Medulla oblongata (tissue), 1 donor: ENCODE measurements around the gene RPS27A.
"Not testable (repeated sequence)": the region's sequence is repeated elsewhere in the genome, so short reads cannot be mapped to it uniquely, and the experiment has no call there.

Source experiments
- DNase-seq: peaks from one replicate; pipeline ENCODE4 v3.0.0-alpha.2; 2015; ENCODE audit errors: extremely low spot score

The RPS27A gene

GRCh38 chr2:55232084-55232862 is at the start of gene RPS27A, which contains the start of gene CLHC1:
Gene RPS27A (plus strand): TSS chr2:55232688. CDS start chr2:55232825, 137 bp downstream.
Gene CLHC1 (minus strand): TSS chr2:55232293. CDS start chr2:55222411, 9,882 bp downstream.
- DNase-seq = peak; percentile 98

DNA sequence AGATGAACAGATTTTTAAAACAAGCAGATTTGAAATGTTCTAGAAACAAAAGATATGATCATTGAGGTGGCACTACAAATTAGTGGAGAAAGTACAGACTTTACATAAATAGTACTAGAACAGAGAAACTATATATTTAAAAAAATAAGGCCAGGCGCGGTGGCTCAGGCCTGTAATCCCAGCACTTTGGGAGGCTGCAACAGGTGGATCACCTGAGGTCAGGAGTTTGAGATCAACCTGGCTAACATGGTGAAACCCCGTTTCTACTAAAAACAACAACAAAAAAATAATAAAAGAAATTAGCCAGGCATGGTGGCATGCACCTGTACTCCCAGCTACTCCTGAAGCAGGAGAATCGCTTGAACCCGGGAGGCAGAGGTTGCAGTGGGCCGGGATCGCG is 45.7 kb upstream of the RPS27A start:
- DNase-seq = not testable (repeated sequence)

DNA sequence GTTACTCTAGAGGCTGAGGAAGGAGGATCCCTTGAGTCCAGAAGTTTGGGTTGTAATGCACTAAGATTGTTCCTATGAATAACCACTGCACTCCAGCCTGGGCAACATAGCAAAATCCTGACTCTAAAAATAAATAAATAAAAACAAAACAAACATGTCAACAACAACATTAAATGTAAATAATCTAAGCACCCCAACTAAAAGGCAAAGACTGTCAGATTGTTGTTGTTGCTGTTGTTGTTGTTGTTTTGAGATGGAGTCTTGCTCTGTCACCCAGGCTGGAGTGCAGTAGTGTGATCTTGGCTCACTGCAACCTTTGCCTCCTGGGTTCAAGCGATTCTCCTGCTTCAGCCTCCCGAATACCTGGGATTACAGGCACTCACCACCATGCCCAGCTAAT is 40.6 kb upstream of the RPS27A start:
- DNase-seq = not testable (repeated sequence)

DNA sequence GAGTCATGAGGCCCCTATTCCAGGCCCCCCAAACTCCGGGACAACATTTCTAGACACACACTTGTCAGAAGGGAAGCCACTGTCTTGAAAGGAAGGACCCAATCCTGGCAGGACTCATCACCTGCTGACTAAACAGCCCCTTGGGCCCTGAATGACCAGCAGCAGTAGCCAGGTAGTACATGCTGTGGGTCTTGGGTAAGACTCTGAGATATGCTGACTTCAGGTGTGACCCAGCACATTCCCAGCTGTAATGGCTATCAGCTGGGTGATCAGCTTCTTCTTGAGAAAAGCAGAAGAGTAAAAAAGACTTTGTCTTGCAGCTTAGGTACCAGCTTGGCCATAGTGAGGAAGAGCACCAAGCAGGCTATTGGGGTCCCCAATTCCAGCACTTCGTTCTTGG is 36.0 kb upstream of the RPS27A start:
- DNase-seq = no peak

DNA sequence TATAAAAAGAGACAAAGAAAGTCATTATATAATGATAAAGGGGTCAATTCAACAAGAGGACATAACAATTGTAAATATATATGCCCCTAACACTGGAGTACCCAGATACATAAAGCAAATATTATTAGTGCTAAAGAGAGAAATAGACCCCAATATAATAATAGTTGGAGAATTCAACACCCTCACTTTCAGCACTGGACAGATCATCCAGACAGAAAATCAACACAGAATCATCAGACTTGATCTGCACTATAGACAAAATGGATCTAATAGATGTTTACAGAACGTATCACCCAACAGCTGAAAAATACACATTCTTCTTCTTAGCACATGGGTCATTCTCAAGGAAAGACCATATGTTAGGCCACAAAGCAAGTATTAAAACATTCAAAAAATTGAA is 32.1 kb upstream of the RPS27A start:
- no peak for DNase-seq

DNA sequence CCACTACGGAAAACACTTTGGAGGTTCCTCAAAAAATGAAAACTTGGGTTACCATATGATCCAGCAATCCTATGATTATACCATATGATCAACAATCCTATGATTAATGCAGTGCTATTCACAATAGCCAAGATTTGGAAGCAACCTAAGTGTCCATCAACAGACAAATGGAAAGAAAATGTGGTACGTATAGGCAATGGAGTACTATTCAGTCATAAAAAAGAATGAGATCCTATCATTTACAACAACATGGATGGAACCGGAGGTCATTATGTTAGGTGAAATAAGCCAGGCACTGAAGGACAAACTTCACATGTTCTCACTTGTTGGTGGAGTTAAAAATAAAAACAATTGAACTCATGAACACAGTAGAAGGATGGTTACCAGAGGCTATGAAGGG is 28.0 kb upstream of the RPS27A start:
- DNase-seq = no peak

GRCh38 chr2:55204950-55205349 is 27.5 kb upstream of the RPS27A start:
- DNase-seq = no peak

GRCh38 chr2:55213822-55214221 is 18.7 kb upstream of the RPS27A start:
- no peak for DNase-seq

DNA sequence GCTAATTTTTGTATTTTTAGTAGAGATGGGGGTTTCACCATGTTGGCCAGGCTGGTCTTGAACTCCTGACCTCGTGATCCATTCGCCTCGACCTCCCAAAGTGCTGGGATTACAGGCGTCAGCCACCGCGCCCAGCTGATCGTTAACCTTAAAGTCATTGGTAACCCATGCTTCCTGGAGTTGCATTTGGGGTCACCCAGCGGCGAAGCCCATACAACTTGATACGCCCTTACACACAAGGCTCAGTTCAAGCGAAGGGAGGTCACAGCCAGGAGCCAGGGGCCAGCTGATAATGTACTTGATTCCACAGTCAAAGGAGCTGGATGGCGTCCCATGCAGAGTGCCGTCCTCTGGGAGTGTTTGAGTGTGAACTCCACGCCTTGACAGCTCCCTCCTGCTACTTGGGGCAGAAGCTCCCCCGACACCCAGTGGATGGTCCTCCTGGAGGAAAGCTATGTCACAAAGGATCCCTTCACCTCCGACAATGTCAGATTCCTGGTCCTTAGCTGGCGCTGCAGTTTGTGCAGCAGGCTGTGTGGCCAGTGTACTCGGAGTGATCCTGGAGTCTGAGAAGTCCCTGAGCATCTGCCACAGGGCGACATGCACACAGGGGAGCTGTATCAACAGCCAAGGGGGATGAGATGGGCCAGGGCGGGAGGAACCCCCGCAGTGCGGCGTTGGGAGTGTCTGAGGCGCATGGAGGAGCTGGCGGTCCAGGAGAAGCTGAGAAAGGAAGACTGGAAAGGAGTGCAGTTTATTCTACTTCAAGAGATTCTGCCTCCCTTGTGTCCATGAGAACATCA is 8.3 kb upstream of the RPS27A start:
- no peak for DNase-seq

DNA sequence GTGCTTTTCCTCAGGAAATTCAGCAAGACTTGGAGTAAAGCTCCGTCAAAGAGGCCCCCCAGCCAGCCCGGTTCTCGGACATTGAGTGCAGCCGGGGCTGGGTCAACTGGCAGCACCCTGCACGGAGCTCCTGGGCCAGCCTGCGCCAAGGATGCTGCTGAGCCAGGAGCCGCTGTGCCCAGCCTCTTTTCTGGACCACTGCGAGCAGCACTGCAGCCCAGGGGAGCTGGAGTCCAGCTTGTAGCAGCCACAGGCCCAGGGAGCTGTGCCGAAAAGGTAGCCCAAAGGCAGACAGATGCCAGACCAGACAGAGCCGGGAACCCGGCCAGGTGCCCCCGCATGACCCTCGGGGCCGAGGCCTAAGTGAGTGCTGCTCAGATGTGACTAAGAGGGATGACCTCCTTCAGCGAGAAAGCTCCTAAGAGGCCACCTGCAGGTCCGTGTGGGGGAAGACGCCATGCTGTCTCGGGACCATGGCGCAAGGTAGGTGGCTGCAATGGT is 7.7 kb upstream of the RPS27A start:
- no peak for DNase-seq

DNA sequence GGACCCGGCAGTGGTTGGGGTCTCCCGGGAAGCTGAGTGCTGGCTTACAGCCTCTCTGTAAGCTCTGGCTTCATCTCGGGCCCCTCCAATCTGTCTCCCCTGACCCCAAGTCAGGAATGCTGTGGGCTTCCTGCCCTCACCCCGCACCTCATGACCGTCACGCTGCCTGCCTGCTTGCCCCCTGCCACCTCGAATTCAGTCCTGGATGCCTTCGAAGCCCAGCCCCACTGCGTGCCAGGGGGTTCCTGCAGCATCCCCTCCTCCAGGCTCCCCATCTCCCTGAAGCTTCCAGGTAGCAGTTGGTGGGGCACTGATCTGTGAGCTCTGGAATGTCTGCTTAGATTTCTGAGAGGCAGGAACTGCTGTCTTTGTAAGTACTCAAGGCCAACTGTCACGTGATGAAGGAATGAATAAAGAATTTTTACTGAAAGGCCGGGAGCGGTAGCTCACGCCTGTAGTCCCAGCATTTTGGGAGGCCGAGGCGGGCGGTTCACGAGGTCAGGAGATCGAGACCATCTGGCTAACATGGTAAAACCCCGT is 6.9 kb upstream of the RPS27A start:
- no peak for DNase-seq

GRCh38 chr2:55227437-55228225 is 4.9 kb upstream of the RPS27A start:
- peak; percentile 21 for DNase-seq

DNA sequence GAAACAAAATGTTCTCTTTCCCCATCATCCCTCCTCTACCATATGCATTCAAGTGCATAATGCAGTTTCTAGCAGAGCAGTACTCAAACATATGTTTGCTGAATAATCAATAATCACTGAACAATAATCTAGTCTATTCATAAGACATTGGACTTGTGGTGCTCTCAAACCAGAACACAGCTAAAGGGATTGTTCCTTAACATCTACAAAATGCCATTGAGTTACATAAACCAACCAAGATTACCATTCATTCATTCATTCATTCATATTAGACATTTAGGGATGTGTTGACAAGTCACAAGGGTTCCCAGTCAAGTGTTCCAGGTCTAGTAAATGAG is 4.3 kb upstream of the RPS27A start:
- no peak for DNase-seq

DNA sequence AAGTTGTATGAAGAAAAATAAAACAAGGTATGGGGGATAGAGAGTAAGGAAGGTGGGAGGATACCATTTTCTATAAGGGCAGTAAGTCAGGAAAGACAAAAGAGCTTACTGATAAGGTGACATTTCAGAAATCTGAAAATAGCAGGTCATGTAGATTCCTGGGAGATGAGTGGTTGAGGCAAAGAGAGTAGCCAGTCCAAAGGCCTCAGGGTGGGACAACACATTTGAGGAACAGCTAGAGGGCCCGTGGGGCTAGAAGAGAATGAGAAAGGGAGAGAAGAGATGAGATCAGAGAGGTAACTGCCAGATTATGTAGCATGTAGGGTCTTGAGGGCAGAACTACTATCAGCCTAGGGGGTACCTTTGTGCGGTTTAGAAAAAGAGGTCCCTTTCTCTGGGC is 3.3 kb upstream of the RPS27A start:
- no peak for DNase-seq

- no peak for DNase-seq
Observed at GRCh38 chr2:55230551-55230950, 1.9 kb upstream of the RPS27A start.

- DNase-seq = no peak
Observed at GRCh38 chr2:55231546-55232083, 873 bp upstream of the RPS27A start.

GRCh38 chr2:55232863-55233657 is 572 bp downstream of the RPS27A start:
- peak; percentile 17 for DNase-seq

DNA sequence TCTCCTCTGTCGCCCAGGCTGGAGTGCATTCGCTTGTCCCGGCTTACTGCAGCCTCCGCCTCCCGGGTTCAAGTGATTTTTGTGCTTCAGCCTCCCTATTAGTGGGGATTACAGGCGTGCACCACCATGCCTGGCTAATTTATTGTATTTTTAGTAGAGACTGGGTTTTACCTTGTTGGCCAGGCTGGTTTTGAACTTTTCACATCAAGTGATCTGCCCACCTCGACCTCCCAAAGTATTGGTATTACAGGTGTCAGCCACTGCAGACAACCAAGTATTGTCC is 1.1 kb downstream of the RPS27A start:
- no peak for DNase-seq

DNA sequence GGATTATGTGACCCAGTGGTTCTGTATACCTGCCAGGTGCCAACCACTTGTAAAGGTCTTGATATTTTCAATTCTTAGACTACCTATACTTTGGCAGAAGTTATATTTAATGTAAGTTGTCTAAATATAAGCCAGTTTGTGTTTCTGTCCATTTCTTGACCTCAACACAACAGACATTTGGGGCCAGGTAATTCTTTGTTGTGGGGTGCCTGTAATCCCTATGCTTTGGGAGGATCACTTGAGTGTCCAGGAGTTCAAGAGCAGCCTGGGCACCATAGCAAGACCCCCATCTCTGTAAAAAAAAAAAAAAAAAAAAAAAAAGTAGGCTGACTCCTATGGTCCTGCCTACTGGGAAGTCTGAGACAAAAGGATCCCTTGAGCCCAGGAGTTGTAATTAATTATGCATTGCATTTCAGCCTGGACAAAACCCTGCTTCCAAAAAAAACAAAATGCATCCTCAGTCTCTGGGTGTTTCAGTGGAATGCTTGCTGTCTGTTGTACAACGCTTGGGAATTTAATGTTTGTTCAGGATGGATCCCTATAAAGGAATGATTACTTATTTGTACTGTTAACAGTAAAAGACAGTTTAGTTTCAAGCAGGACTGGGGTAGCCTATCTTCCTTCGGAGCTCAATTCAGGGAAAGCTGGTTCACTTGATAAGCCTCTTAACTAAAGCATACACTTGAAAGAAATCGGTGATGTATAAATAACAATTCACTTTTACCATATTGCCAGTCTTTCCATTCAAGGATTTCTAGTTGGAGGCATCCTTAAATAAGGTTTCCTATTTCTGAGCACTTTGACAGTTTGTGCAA is 3.4 kb downstream of the RPS27A start:
- no peak for DNase-seq

GRCh38 chr2:55236992-55237543 is 4.6 kb downstream of the RPS27A start:
- DNase-seq = no peak
